Transverse colon (tissue), 4 donors: Measurements from ENCODE around the gene AGR2. TPM values are rescaled to one million over a fixed set of nuclear protein-coding genes. Genes with fewer than 3 reads are reported as not detected.

Experiments
- DNase-seq: peaks from one replicate; pipeline ENCODE4 v3.0.0-alpha.2; 2019
- H3K27ac ChIP-seq, 4 donors: fragments of 200-600 bp; sonication (generic); 2 replicates each; pipeline ENCODE4 v1.5.1; 2016 to 2018; ENCODE audit warnings: inconsistent platforms in 4 of 4
- H3K27me3 ChIP-seq: fragments of 200-600 bp; sonication (generic); 2 replicates; pipeline ENCODE4 v1.5.1; 2017; ENCODE audit warnings: inconsistent platforms
- H3K36me3 ChIP-seq, 4 donors: fragments of 200-600 bp; sonication (generic); 2 replicates each; pipeline ENCODE4 v1.5.1; 2017 to 2019; ENCODE audit warnings: inconsistent platforms in 4 of 4
- H3K4me1 ChIP-seq, 4 donors: fragments of 200-600 bp; sonication (generic); 2 replicates each; pipeline ENCODE4 v1.5.1; 2017 to 2020; ENCODE audit warnings: inconsistent platforms in 4 of 4
- H3K4me3 ChIP-seq, 4 donors: fragments of 200-600 bp; sonication (generic); 1 replicate in 1 of 4; 2 replicates in 3 of 4; pipeline versions ENCODE4 v1.5.1 to v1.6.1; 2017 to 2019; ENCODE audit warnings: inconsistent platforms in 4 of 4
- H3K9me3 ChIP-seq, 2 donors: fragments of 200-600 bp; sonication (generic); 2 replicates each; pipeline ENCODE4 v1.5.1; 2017 to 2019; ENCODE audit warnings: inconsistent platforms in 2 of 2
- EP300 ChIP-seq: sonication (generic); formaldehyde crosslinking; IDR thresholded peaks from one replicate; pipeline ENCODE4 v1.6.1; 2017; ENCODE audit warnings: antibody characterized with exemption, low read depth
- POLR2A ChIP-seq: fragments of 450-650 bp; IDR thresholded peaks from one replicate; pipeline ENCODE4 v1.6.1; 2016; ENCODE audit warnings: antibody characterized with exemption, mild to moderate bottlenecking, moderate library complexity
- POLR2AphosphoS5 ChIP-seq, 3 donors: sonication (generic); formaldehyde crosslinking; IDR thresholded peaks; one replicate each; pipeline ENCODE4 v1.6.1; 2016; ENCODE audit warnings: antibody characterized with exemption in 3 of 3
- WGBS, 2 donors: methylation state at CpG; one replicate each; pipeline ENCODE4 v1.1.5; 2018; ENCODE audit warnings: low coverage in 1 of 2; 5-methylcytosine and 5-hydroxymethylcytosine counted together
- in situ Hi-C, 4 donors: fragments of 200-750 bp; cut with MboI; loops; one replicate each; pipeline versions ENCODE4 v1.15.0 to v1.15.1; 2017; ENCODE audit warnings: low sequenced_read_pairs in 3 of 4, low pct_ligation_motif_present in 1 of 4, low pct_unique_long_range_greater_than_20kb in 1 of 4
- intact Hi-C: fragments of 100-400 bp; cut with DNase I; formaldehyde crosslinking; loops from one replicate; pipeline ENCODE4 v1.15.1; 2023; ENCODE audit warnings: low total_unique reads
- total RNA-seq, 4 donors: library from RNA; depleted of rRNA; stranded (reverse); fragments of >200 nt; gene quantifications; one replicate each; pipeline ENCODE4 v1.1.0, GENCODE V29; 2016
- TF ChIP-seq, protein P1 (sequence below), 5 experiments: fragments of 200-600 bp in 3 of 5; fragments of 450-650 bp in 2 of 5; sonication (generic) in 3 of 5; IDR thresholded peaks; 1 replicate in 2 of 5; 2 replicates in 3 of 5; pipeline ENCODE4 v1.5.1; 2016 to 2017; ENCODE audit warnings: antibody characterized with exemption in 5 of 5, inconsistent platforms in 3 of 5, mild to moderate bottlenecking in 2 of 5, moderate library complexity in 1 of 5

Gene AGR2
- total RNA-seq, 4 donors from 2014 or later: 32.9 to 297 (median 215) TPM

GRCh38 chr7:16753102-16753931, 51.5 kb downstream of the AGR2 start, which contains the start of gene TSPAN13:
TSS of gene TSPAN13 (plus strand) at chr7:16753755. CDS start at chr7:16753968, 213 bp downstream.
- no peaks in the 10 kb centered on the region for H3K27me3 ChIP-seq
- no peaks in the 10 kb centered on the region for H3K9me3 ChIP-seq
- H3K27ac ChIP-seq: peak within 1 kb of the TSS; percentile 75 to 87 (median 84)
- H3K4me1 ChIP-seq: peaks cover 0 to 6% (median 2%) of the 10 kb centered on the region in 4 donors
- H3K4me3 ChIP-seq: peak within 1 kb of the TSS; percentile 33 to 95 (median 72)
- WGBS, 2 donors: 3 to 56% methylated on average over 2 to 47 of the region's 48 CpGs
- peak; percentile 95 for DNase-seq
- in situ Hi-C loops: no loop called here
- TF ChIP-seq EP300: no peak
- peak in 2 of 3 donors; percentile 37 to 49 for TF ChIP-seq POLR2AphosphoS5 (IDR thresholded peaks at IDR 0.05)
- TF ChIP-seq, protein P1, sequence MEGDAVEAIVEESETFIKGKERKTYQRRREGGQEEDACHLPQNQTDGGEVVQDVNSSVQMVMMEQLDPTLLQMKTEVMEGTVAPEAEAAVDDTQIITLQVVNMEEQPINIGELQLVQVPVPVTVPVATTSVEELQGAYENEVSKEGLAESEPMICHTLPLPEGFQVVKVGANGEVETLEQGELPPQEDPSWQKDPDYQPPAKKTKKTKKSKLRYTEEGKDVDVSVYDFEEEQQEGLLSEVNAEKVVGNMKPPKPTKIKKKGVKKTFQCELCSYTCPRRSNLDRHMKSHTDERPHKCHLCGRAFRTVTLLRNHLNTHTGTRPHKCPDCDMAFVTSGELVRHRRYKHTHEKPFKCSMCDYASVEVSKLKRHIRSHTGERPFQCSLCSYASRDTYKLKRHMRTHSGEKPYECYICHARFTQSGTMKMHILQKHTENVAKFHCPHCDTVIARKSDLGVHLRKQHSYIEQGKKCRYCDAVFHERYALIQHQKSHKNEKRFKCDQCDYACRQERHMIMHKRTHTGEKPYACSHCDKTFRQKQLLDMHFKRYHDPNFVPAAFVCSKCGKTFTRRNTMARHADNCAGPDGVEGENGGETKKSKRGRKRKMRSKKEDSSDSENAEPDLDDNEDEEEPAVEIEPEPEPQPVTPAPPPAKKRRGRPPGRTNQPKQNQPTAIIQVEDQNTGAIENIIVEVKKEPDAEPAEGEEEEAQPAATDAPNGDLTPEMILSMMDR (IDR thresholded peaks at IDR 0.05): no peak
- peak; percentile 59 for TF ChIP-seq POLR2A
- intact Hi-C loops: no loop called here
- no peaks in the 10 kb centered on the region for H3K36me3 ChIP-seq

DNA sequence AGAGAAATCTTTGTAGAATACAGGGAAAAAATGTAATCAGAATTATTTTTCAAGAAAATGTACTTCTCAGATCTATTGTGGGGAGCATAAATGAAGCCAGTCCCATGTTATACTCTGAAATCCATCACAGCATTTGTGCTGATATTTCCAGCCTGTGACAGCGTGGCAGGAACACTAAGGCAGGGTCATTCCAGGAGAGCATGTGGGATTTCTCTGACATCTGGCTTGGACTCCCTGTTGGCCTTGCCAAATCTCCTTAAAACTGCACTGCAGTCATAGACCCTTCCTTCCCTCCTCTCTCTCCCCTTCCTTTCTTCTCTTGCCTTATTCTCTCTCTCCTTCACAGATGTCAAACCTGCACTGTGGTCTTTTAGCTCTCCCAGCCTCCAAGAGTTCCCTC, 57.7 kb downstream of the AGR2 start:
- Histone ChIP-seq H3K4me3 (no peak overlapping the region), H3K36me3 (no peaks in the 10 kb centered on the region), H3K9me3 (no peaks in the 10 kb centered on the region), H3K27me3 (no peaks in the 10 kb centered on the region), H3K4me1 (peaks cover 0 to 10% (median 1%) of the 10 kb centered on the region in 4 donors), H3K27ac (no peak overlapping the region)
- in situ Hi-C loops (no loop called here), intact Hi-C loops (no loop called here)
- WGBS, 2 donors: 33 to 69% methylated on average over 1 of the region's 1 CpG
- no peak for DNase-seq
- TF ChIP-seq POLR2A (no peak), POLR2AphosphoS5 (IDR thresholded peaks at IDR 0.05) (no peak), EP300 (no peak)
- TF ChIP-seq, protein P1 (IDR thresholded peaks at IDR 0.05): no peak

- 80 to 87% methylated on average over 2 of the region's 2 CpGs for WGBS, 2 donors
- in situ Hi-C loops: no loop called here
- Histone ChIP-seq H3K4me3 (no peak overlapping the region), H3K27me3 (no peaks in the 10 kb centered on the region), H3K4me1 (peaks cover 3 to 12% (median 4%) of the 10 kb centered on the region in 4 donors), H3K36me3 (no peaks in the 10 kb centered on the region), H3K9me3 (no peaks in the 10 kb centered on the region), H3K27ac (no peak overlapping the region)
- no peak for DNase-seq
- TF ChIP-seq POLR2AphosphoS5 (IDR thresholded peaks at IDR 0.05) (no peak), EP300 (no peak), POLR2A (no peak)
- TF ChIP-seq, protein P1 (IDR thresholded peaks at IDR 0.05): no peak
- intact Hi-C loops: no loop called here
Observed at GRCh38 chr7:16745645-16746044, 59.2 kb downstream of the AGR2 start.

DNA sequence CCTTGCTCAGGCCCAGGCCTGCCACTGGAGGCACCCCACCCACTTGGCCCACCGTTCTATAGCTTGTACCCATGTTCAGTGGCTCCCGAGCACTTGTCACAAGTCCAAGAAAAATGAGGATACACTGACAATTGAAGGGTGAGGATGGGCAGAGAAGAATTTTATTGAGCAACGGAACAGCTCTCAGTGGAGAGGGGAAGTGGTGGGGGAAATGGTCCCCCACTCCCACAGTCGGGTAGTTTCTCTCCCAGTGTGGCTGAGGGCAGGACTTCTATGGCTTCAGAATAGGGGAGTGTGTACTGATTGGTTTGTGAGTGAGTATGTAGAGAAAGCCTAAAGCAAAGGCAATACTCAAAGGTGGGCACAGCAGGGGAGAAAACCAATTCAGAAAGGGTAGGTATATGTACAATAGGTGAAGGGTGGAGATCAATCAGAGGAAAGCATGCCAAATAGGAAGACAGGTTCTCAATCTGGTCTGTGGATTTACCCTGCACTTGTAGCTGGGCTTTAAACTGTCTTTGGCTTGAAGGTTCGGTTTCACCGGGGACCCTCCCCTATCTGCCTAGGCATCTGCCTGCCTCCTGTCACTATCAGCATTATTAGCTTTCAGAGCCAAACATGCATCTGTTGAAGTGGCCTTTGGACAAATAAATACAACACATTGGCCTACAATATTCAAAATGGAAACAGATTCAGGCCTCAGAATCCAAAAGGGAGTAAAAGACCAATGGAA, 60.1 kb downstream of the AGR2 start:
- intact Hi-C loops: no loop called here
- no peak overlapping the region for H3K4me3 ChIP-seq
- TF ChIP-seq, protein P1 (IDR thresholded peaks at IDR 0.05): no peak
- TF ChIP-seq POLR2AphosphoS5 (IDR thresholded peaks at IDR 0.05): no peak
- no peak for TF ChIP-seq EP300
- no peak for TF ChIP-seq POLR2A
- WGBS, 2 donors: 72 to 83% methylated on average over 2 to 6 of the region's 6 CpGs
- in situ Hi-C loops: no loop called here
- H3K9me3 ChIP-seq: no peaks in the 10 kb centered on the region
- peaks cover 3 to 20% (median 12%) of the 10 kb centered on the region in 4 donors for H3K4me1 ChIP-seq
- H3K27me3 ChIP-seq: no peaks in the 10 kb centered on the region
- no peak for DNase-seq
- H3K36me3 ChIP-seq: no peaks in the 10 kb centered on the region
- H3K27ac ChIP-seq: no peak overlapping the region
